Stimulated activated CD8-positive, alpha-beta memory T cell treated with anti-CD3 and anti-CD28 coated beads, Interleukin-4, amount 100 ng/mL, for 48 hours (primary cell): ENCODE data around the gene TACR2.

Experiments used
- DNase-seq: peaks from one replicate; pipeline ENCODE4 v3.0.0-alpha.2; 2020

Gene TACR2

GRCh38 chr10:69366738-69367137 lies 50.0 kb downstream of the TACR2 start:
- DNase-seq: no peak

- no peak for DNase-seq
Measured at GRCh38 chr10:69364232-69364940, 52.3 kb downstream of the TACR2 start.

- DNase-seq: no peak
Measured at GRCh38 chr10:69363666-69364065, 53.1 kb downstream of the TACR2 start.

GRCh38 chr10:69362471-69362954 lies 54.2 kb downstream of the TACR2 start:
- DNase-seq: no peak

- DNase-seq: no peak
Measured at GRCh38 chr10:69361303-69361614, 55.5 kb downstream of the TACR2 start.

- no peak for DNase-seq
Measured at GRCh38 chr10:69360485-69361302, 56.0 kb downstream of the TACR2 start.

- DNase-seq: no peak
Measured at GRCh38 chr10:69359594-69359993, 57.1 kb downstream of the TACR2 start.

GRCh38 chr10:69359148-69359547 lies 57.6 kb downstream of the TACR2 start:
- DNase-seq: no peak

- DNase-seq: no peak
Measured at GRCh38 chr10:69358148-69358795, 58.4 kb downstream of the TACR2 start.

- DNase-seq: no peak
Measured at GRCh38 chr10:69356187-69356586, 60.5 kb downstream of the TACR2 start.

GRCh38 chr10:69353977-69354635 lies 62.6 kb downstream of the TACR2 start:
- DNase-seq: no peak
